Subcutaneous adipose tissue (tissue), 4 donors: ENCODE results near the gene CDR2L. TPM values are rescaled to one million over a fixed set of nuclear protein-coding genes. Genes with fewer than 3 reads are reported as not detected.

Experiments
- total RNA-seq, 4 donors: library from RNA; depleted of rRNA; stranded (reverse); fragments of >200 nt; gene quantifications; one replicate each; pipeline ENCODE4 v1.1.0, GENCODE V29; 2016
- TF ChIP-seq, protein P1 (sequence below): fragments of 450-650 bp; IDR thresholded peaks from one replicate; pipeline ENCODE4 v1.5.1; 2016; ENCODE audit warnings: low read depth, mild to moderate bottlenecking, control low read depth, antibody characterized with exemption, moderate library complexity

The CDR2L gene
- total RNA-seq, 4 donors from 2014 or later = 5.1 to 8.5 (median 5.9) TPM

DNA sequence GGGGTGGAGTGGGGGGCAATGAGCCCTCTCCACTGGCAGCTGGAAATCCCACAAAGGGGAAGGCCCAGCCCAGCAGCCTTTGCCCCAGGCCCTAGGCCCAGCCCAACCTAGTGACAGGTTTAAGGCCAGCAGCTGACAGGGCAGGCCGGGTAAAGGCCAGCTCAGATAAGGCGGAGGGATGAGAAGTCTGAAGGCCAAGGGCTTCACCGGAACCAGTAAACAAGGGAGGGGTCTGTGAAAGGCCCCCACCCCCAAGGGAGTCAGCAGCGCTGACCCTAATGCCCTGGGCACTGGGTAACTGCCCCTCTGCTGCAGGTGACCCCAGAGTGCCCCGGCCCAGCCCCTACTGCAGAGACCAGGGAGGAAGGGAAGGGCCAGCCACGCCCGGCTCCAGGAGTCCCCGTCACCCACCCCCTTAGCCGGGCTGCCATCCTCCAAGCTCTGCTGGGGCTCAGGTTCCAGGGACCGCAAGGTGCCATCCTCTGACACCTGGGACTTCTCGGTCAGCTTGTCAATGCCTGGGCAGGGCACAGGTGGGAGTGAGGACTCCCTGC, 34.2 kb upstream of the CDR2L start:
- TF ChIP-seq, protein P1, sequence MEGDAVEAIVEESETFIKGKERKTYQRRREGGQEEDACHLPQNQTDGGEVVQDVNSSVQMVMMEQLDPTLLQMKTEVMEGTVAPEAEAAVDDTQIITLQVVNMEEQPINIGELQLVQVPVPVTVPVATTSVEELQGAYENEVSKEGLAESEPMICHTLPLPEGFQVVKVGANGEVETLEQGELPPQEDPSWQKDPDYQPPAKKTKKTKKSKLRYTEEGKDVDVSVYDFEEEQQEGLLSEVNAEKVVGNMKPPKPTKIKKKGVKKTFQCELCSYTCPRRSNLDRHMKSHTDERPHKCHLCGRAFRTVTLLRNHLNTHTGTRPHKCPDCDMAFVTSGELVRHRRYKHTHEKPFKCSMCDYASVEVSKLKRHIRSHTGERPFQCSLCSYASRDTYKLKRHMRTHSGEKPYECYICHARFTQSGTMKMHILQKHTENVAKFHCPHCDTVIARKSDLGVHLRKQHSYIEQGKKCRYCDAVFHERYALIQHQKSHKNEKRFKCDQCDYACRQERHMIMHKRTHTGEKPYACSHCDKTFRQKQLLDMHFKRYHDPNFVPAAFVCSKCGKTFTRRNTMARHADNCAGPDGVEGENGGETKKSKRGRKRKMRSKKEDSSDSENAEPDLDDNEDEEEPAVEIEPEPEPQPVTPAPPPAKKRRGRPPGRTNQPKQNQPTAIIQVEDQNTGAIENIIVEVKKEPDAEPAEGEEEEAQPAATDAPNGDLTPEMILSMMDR = no peak

DNA sequence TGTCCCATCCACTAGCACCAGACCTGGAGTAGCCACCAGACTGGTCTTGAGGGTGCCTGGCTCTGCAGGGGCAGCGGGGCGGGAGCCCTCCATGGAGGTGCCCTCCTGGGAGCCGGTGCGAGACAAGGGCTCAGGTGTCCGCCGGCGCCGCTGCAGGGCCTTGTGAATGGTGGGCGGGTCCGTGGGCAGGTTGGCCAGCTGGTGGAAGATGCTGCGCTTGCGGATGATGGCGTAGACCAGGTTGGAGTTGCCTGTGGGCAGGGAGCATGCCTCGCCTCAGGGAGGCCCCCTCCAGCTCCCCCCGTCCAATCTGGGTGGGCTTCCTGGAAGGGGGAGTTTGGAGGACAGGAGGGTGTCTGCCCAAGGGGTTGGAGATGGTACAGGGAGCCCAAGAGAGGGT, 33.3 kb upstream of the CDR2L start:
- TF ChIP-seq, protein P1 = no peak

DNA sequence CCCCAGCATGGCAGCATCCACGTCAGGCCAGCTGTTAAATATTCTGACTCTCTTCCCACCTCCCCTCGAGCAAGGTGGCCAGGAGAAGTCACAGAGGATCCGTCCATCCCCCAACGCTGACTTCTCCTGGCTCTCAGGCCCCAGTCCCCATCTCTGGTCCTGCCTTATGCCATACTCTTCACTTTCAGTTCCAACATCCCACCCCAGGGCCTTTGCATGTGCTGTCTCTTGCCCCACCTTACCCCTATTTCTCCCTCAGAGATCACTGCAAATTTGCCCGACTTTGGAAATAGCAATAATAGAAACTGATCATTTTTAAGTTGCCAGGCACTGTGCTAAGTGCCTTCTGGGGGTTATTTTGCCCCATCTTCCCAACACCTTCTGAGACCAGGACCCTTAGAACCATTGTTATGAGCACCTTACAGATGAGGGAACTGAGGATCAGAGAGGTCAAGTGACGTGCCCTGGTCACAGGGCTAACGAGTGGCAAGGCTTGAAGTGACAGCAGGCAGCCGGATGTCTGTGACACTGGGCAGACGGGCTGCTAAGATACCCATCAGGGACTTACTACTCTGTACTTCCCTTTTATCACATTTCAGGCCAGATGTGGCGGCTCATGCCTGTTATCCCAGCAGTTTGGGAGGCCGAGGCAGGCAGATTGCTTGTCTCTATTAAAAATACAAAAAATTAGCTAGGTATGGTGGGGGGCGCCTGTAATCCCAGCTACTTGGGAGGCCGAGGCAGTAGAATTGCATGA, 32.6 kb upstream of the CDR2L start:
- TF ChIP-seq, protein P1 = no peak

- TF ChIP-seq, protein P1 = no peak
Observed at GRCh38 chr17:74956093-74956492, 31.3 kb upstream of the CDR2L start.

DNA sequence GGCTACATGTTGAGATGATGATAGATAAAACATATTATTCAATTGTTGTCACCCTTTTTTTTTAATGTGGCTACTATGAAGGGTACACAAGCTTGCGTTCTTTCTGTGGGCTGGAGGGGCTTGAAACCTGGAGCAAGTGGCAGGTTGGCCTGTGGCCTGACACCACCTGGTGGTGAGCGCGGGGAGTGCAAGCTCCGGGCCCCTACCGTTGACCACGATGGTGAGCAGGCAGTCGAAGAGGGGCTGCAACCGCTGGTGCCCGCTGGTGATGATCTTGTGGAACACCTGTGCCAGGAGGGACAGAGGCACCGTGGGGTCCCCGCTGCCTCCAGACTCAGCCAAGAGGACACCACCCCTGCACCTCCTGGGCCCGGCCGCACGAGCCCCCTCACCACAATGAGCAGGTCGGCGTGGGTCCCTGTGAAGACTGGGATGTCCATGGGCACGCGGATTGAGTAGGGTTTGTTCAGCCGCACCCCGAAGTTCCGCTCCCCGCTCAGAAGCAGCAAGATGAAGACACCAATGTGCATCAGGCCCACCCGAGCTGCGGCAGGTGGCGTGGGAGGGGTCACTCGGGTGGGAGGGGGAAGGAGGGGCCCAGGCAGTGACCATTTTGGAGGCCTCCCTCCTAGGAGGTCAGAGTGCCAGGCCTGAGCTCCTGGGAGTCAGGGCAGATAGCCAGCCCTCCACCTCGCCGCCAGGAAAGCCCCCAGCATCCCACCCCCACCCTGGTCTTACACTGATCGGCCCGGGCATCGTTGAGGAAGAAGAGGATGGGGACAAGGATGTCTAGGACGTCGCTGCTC, 29.3 kb upstream of the CDR2L start:
- TF ChIP-seq, protein P1 = no peak

GRCh38 chr17:74959826-74960515, 27.5 kb upstream of the CDR2L start:
- TF ChIP-seq, protein P1 = no peak
